Subcutaneous adipose tissue (tissue), 4 donors: ENCODE measurements around the gene DYRK3. TPM values are rescaled to one million over a fixed set of nuclear protein-coding genes. Genes with fewer than 3 reads are reported as not detected.

Experiments used
- CTCF ChIP-seq: fragments of 450-650 bp; IDR thresholded peaks from one replicate; pipeline ENCODE4 v1.5.1; 2016; ENCODE audit warnings: low read depth, mild to moderate bottlenecking, control low read depth, antibody characterized with exemption, moderate library complexity
- total RNA-seq, 4 donors: library from RNA; depleted of rRNA; stranded (reverse); fragments of >200 nt; gene quantifications; one replicate each; pipeline ENCODE4 v1.1.0, GENCODE V29; 2016

DYRK3 gene
- total RNA-seq, 4 donors from 2014 or later: 7.6 to 11.3 (median 9.8) TPM

- no peak for TF ChIP-seq CTCF
Measured at GRCh38 chr1:206672011-206672688, 36.8 kb downstream of the DYRK3 start.

- TF ChIP-seq CTCF: no peak
Measured at GRCh38 chr1:206672844-206673758, 37.8 kb downstream of the DYRK3 start.

GRCh38 chr1:206674236-206674635 is 38.9 kb downstream of the DYRK3 start:
- TF ChIP-seq CTCF: no peak

- TF ChIP-seq CTCF: no peak
Measured at GRCh38 chr1:206674745-206675175, 39.4 kb downstream of the DYRK3 start.

- no peak for TF ChIP-seq CTCF
Measured at GRCh38 chr1:206676499-206676898, 41.2 kb downstream of the DYRK3 start.

- TF ChIP-seq CTCF: no peak
Measured at GRCh38 chr1:206678490-206678889, 43.2 kb downstream of the DYRK3 start.

- no peak for TF ChIP-seq CTCF
Measured at GRCh38 chr1:206679738-206680211, 44.4 kb downstream of the DYRK3 start.
